Fibroblast of upper back skin (primary cell): ENCODE measurements around the gene BABAM2.

Experiments used
- DNase-seq: peaks from one replicate; pipeline ENCODE4 v3.0.0-alpha.2; 2013

The BABAM2 gene

GRCh38 chr2:27914041-27914804, 23.7 kb downstream of the BABAM2 start:
- DNase-seq, result peak; percentile 73

- no peak for DNase-seq
Observed at GRCh38 chr2:27914805-27915175, 24.3 kb downstream of the BABAM2 start.

GRCh38 chr2:27915191-27915590, 24.7 kb downstream of the BABAM2 start:
- no peak for DNase-seq

- DNase-seq, result peak; percentile 32
Observed at GRCh38 chr2:27915874-27916273, 25.3 kb downstream of the BABAM2 start.

- no peak for DNase-seq
Observed at GRCh38 chr2:27916293-27916995, 25.9 kb downstream of the BABAM2 start.

- peak; percentile 23 for DNase-seq
Observed at GRCh38 chr2:27920148-27920885, 29.8 kb downstream of the BABAM2 start.

GRCh38 chr2:27921424-27921823, 30.9 kb downstream of the BABAM2 start:
- no peak for DNase-seq

GRCh38 chr2:27921880-27922547, 31.5 kb downstream of the BABAM2 start:
- DNase-seq, result no peak

- no peak for DNase-seq
Observed at GRCh38 chr2:27922842-27923241, 32.3 kb downstream of the BABAM2 start.

- DNase-seq, result no peak
Observed at GRCh38 chr2:27925766-27926472, 35.4 kb downstream of the BABAM2 start.

- DNase-seq, result peak; percentile 25
Observed at GRCh38 chr2:27929916-27930486, 39.5 kb downstream of the BABAM2 start.

- no peak for DNase-seq
Observed at GRCh38 chr2:27931361-27931950, 40.9 kb downstream of the BABAM2 start.

GRCh38 chr2:27932396-27932795, 41.9 kb downstream of the BABAM2 start:
- DNase-seq, result peak; percentile 72

GRCh38 chr2:27935026-27935425, 44.5 kb downstream of the BABAM2 start:
- no peak for DNase-seq

- no peak for DNase-seq
Observed at GRCh38 chr2:27940090-27940671, 49.7 kb downstream of the BABAM2 start.

GRCh38 chr2:27940982-27941381, 50.5 kb downstream of the BABAM2 start:
- no peak for DNase-seq

GRCh38 chr2:27942612-27943547, 52.4 kb downstream of the BABAM2 start:
- DNase-seq, result no peak

- no peak for DNase-seq
Observed at GRCh38 chr2:27946530-27947060, 56.1 kb downstream of the BABAM2 start.

GRCh38 chr2:27952070-27952469, 61.5 kb downstream of the BABAM2 start:
- DNase-seq, result no peak

GRCh38 chr2:27953077-27953476, 62.5 kb downstream of the BABAM2 start:
- no peak for DNase-seq
